Gastrocnemius medialis (tissue), 4 donors: ENCODE results near the gene SORL1. TPM values are rescaled to one million over a fixed set of nuclear protein-coding genes. Genes with fewer than 3 reads are reported as not detected.

Source experiments
- ATAC-seq, 2 donors: fragments of 150-250 bp; one replicate each; pipeline ENCODE4 v1.9.1; 2016
- DNase-seq, 2 donors: peaks; one replicate each; pipeline ENCODE4 v3.0.0-alpha.2; 2019
- H3K27ac ChIP-seq, 4 donors: fragments of 200-600 bp; sonication (generic); 1 replicate in 1 of 4; 2 replicates in 3 of 4; pipeline ENCODE4 v1.5.1; 2016 to 2018; ENCODE audit warnings: mild to moderate bottlenecking in 2 of 4, moderate library complexity in 1 of 4
- H3K27me3 ChIP-seq, 3 donors: fragments of 200-600 bp; sonication (generic) in 2 of 3; 1 replicate in 1 of 3; 2 replicates in 2 of 3; pipeline versions ENCODE4 v1.5.1 to v1.6.0; 2016 to 2019; ENCODE audit warnings: mild to moderate bottlenecking in 1 of 3, moderate library complexity in 1 of 3
- H3K36me3 ChIP-seq, 2 donors: fragments of 200-600 bp; sonication (generic) in 1 of 2; one replicate each; pipeline ENCODE4 v1.5.1; 2017 to 2018
- H3K4me1 ChIP-seq, 2 donors: fragments of 200-600 bp; sonication (generic) in 1 of 2; one replicate each; pipeline ENCODE4 v1.5.1; 2016 to 2017; ENCODE audit warnings: mild to moderate bottlenecking in 2 of 2
- H3K4me3 ChIP-seq, 4 donors: fragments of 200-600 bp; sonication (generic) in 3 of 4; 1 replicate in 1 of 4; 2 replicates in 3 of 4; pipeline ENCODE4 v1.5.1; 2016 to 2019; ENCODE audit warnings: mild to moderate bottlenecking in 2 of 4
- H3K9me3 ChIP-seq, 3 donors: fragments of 200-600 bp; sonication (generic) in 2 of 3; 1 replicate in 1 of 3; 2 replicates in 2 of 3; pipeline ENCODE4 v1.5.1; 2016 to 2019
- POLR2A ChIP-seq, 2 donors: fragments of 450-650 bp; IDR thresholded peaks; one replicate each; pipeline ENCODE4 v1.6.1; 2017; ENCODE audit warnings: antibody characterized with exemption in 2 of 2, mild to moderate bottlenecking in 2 of 2, moderate library complexity in 2 of 2
- in situ Hi-C, 4 donors: fragments of 200-750 bp; cut with MboI; loops; one replicate each; pipeline versions ENCODE4 v1.15.0 to v1.8.0; 2017; ENCODE audit warnings: low sequenced_read_pairs in 4 of 4
- intact Hi-C: fragments of 100-400 bp; cut with DNase I; formaldehyde crosslinking; loops from one replicate; pipeline ENCODE4 v1.15.1; 2023; ENCODE audit warnings: low total_unique reads
- total RNA-seq, 4 donors: library from RNA; depleted of rRNA; stranded (reverse); fragments of >200 nt; gene quantifications; one replicate each; pipeline versions ENCODE4 v1.1.0 to v1.2.3, GENCODE V29; 2016
- TF ChIP-seq, protein P1 (sequence below), 5 experiments: fragments of 450-650 bp in 3 of 5; fragments of 200-600 bp in 2 of 5; sonication (generic) in 2 of 5; IDR thresholded peaks in 4 of 5; conservative IDR thresholded peaks in 1 of 5; 1 replicate in 4 of 5; 2 replicates in 1 of 5; pipeline ENCODE4 v1.5.1; 2016 to 2019; ENCODE audit warnings: antibody characterized with exemption in 5 of 5, mild to moderate bottlenecking in 3 of 5, moderate library complexity in 3 of 5

Gene SORL1
- total RNA-seq, 4 donors from 2014 or later, result 0.78 to 2.7 (median 2.3) TPM

DNA sequence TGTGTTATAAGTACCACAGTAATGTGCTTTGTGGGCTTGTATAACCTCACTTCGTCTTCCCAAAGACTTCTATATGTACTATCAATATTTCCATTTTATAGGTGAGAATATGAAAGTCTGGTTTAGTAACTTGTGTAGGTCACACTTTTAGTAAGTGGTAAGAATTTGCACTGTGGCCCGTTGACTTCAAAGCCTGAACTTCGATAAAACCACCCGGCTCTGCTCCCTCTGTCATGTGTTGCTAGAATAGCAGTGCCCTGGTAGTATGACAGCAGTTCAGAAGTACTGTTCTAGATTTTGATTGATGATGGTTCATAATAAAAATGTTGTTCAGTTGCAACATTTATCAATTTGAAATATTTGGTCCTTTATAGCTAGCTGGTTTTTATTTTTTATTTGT lies 110.9 kb downstream of the SORL1 start:
- TF ChIP-seq POLR2A (IDR thresholded peaks at IDR 0.05), result no peak
- TF ChIP-seq, protein P1, sequence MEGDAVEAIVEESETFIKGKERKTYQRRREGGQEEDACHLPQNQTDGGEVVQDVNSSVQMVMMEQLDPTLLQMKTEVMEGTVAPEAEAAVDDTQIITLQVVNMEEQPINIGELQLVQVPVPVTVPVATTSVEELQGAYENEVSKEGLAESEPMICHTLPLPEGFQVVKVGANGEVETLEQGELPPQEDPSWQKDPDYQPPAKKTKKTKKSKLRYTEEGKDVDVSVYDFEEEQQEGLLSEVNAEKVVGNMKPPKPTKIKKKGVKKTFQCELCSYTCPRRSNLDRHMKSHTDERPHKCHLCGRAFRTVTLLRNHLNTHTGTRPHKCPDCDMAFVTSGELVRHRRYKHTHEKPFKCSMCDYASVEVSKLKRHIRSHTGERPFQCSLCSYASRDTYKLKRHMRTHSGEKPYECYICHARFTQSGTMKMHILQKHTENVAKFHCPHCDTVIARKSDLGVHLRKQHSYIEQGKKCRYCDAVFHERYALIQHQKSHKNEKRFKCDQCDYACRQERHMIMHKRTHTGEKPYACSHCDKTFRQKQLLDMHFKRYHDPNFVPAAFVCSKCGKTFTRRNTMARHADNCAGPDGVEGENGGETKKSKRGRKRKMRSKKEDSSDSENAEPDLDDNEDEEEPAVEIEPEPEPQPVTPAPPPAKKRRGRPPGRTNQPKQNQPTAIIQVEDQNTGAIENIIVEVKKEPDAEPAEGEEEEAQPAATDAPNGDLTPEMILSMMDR (IDR thresholded peaks at IDR 0.05 in 4 of 5, conservative IDR thresholded peaks at IDR 0.05 in 1 of 5), result no peak
- ATAC-seq (no peak), DNase-seq (no peak)
- no peak overlapping the region for H3K4me3 ChIP-seq
- no peaks in the 10 kb centered on the region for H3K9me3 ChIP-seq
- no peaks in the 10 kb centered on the region for H3K4me1 ChIP-seq
- no peaks in the 10 kb centered on the region for H3K36me3 ChIP-seq
- H3K27ac ChIP-seq, result no peak overlapping the region
- intact Hi-C loops, result no loop called here
- H3K27me3 ChIP-seq, result no peaks in the 10 kb centered on the region
- in situ Hi-C loops, result no loop called here

DNA sequence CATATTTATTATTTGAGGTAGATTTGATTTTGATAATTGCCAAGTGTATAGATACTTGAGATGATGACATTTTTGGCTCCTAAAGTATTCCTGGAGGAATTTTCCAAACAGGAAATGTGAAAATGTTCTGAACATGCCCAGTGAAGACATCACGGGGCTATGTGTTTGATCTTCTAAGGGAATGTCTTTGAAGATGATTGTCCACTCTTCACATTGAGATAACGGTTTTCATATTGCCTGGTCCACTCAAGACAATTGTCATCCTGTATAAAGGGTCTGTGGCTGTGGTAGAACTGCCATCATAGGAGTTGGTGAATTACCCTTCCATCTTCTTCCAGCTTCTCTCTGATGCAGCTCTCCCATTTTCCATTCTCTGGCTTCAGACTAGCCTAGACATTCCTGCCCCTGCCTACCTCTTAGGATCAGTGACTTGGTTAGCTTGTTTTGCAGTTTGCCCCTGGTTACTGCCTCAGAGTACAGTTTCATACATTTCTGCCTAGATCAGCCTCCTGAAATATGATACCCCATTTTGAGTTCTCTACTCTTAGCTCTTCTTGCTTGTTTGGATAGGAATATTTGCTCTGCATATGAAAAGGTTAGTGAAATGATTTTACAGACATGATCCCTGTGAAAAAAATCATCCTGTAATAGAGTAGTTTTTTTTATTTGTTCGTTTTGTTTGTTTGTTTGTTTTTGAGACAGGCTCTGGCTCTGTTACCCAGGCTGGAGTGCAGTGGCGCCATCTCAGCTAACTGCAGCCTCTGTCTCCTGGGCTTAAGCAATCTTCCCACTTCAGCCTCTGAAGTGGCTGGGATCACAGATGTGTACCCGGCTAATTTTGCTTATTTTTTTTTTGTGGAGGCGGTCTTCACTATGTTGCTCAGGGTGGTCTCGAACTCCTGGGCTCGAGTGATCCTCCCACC lies 112.0 kb downstream of the SORL1 start:
- no peaks in the 10 kb centered on the region for H3K36me3 ChIP-seq
- intact Hi-C loops (no loop called here), in situ Hi-C loops (no loop called here)
- H3K27ac ChIP-seq, result no peak overlapping the region
- H3K27me3 ChIP-seq, result no peaks in the 10 kb centered on the region
- H3K4me1 ChIP-seq, result no peaks in the 10 kb centered on the region
- ATAC-seq (no peak), DNase-seq (no peak)
- H3K4me3 ChIP-seq, result no peak overlapping the region
- TF ChIP-seq, protein P1 (IDR thresholded peaks at IDR 0.05 in 4 of 5, conservative IDR thresholded peaks at IDR 0.05 in 1 of 5), result no peak
- no peak for TF ChIP-seq POLR2A (IDR thresholded peaks at IDR 0.05)
- no peaks in the 10 kb centered on the region for H3K9me3 ChIP-seq

DNA sequence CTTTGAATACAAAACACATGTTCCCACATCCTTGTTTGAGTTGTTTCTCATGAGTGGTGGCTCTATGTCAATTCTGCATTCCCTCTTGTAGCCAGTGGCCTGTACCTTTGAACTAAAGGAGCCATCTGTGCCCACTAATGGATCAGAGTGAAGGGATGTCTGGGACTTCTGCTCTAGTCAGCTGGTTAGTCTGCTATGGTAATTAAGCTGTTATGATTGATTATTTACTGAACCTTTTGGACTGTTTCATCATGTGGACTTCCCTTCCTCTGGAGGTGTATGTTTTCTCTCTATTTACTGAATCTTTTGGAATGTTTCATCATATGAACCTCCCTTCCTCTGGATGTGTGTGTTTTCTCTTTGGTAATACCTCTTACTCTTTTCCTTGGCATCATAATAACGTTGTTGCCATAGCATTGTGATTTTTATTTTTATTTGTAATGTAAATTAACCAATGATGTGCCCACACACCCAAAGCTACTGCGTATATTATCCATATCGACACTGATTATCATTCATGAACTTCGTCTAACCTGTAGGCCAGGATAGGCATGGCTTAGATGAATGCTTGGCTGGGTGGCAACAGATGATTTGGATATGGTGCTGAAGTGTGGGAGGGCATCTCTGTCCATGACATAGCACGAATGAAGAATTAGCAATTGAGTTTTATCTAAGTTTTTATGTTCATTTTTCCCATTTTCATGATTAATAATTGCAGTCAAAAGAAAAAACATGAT lies 113.0 kb downstream of the SORL1 start:
- Histone ChIP-seq H3K36me3 (no peaks in the 10 kb centered on the region), H3K9me3 (no peaks in the 10 kb centered on the region), H3K4me1 (no peaks in the 10 kb centered on the region), H3K4me3 (no peak overlapping the region), H3K27ac (no peak overlapping the region), H3K27me3 (no peaks in the 10 kb centered on the region)
- DNase-seq, result no peak
- in situ Hi-C loops (no loop called here), intact Hi-C loops (no loop called here)
- no peak for ATAC-seq
- TF ChIP-seq, protein P1 (IDR thresholded peaks at IDR 0.05 in 4 of 5, conservative IDR thresholded peaks at IDR 0.05 in 1 of 5), result no peak
- no peak for TF ChIP-seq POLR2A (IDR thresholded peaks at IDR 0.05)

DNA sequence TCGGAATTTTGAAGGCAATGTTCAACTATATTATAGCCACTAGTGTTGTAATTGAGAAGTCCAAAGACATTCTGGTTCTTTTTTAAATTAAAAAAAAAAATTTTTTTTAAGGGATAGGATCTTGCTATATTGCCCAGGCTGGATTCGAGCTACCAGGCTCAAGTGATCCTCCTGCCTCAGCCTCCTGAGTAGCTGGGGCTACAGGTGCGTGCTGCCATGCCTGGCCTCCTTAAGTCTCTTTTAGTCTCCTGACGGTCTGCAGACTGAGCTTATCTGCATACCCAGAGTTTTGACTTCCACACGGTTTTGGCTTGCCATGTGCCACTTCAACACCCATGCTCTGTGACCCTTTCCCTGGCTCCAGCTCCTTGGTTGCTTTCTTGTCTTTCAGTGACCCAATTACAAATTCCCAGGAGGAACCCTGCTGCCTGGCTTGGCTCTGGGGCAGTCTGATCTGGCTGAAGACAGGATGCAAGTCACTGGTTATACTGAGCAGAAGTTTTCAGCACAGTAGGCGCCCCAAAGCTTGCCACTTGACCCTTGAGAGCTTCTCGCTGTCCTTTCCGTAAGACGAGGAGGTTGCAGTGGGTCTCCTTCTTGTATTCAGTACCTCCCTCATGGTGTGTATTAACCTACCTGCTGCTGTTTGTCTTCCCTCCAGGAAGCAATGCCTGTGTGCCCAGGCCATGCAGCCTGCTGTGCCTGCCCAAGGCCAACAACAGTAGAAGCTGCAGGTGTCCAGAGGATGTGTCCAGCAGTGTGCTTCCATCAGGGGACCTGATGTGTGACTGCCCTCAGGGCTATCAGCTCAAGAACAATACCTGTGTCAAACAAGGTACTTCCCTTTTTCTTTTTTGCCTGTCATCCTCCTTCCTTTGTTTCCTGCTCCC lies 114.4 kb downstream of the SORL1 start:
- in situ Hi-C loops, result no loop called here
- no peak for TF ChIP-seq POLR2A (IDR thresholded peaks at IDR 0.05)
- TF ChIP-seq, protein P1 (IDR thresholded peaks at IDR 0.05 in 4 of 5, conservative IDR thresholded peaks at IDR 0.05 in 1 of 5), result no peak

More for the DNA sequence above, 114.4 kb downstream of the SORL1 start:
- Histone ChIP-seq H3K4me3 (no peak overlapping the region), H3K27me3 (no peaks in the 10 kb centered on the region), H3K27ac (no peak overlapping the region), H3K9me3 (no peaks in the 10 kb centered on the region), H3K36me3 (no peaks in the 10 kb centered on the region), H3K4me1 (no peaks in the 10 kb centered on the region)
- no peak for DNase-seq
- no peak for ATAC-seq
- intact Hi-C loops, result no loop called here
